Astrocyte (in vitro differentiated cells and primary cell): ENCODE results near the gene PIGW.

Source experiments
- EZH2 ChIP-seq: IDR thresholded peaks from 2 replicates; pipeline ENCODE4 v1.6.1; 2012; ENCODE audit warnings: mild to moderate bottlenecking, low read length, inconsistent platforms; ENCODE audit not compliant: insufficient read depth
- TF ChIP-seq, protein P1 (sequence below): IDR thresholded peaks from 2 replicates; pipeline ENCODE4 v1.5.1; 2011; ENCODE audit warnings: low read depth, mild to moderate bottlenecking, inconsistent platforms, low read length, moderate library complexity; ENCODE audit not compliant: insufficient read depth

DNA sequence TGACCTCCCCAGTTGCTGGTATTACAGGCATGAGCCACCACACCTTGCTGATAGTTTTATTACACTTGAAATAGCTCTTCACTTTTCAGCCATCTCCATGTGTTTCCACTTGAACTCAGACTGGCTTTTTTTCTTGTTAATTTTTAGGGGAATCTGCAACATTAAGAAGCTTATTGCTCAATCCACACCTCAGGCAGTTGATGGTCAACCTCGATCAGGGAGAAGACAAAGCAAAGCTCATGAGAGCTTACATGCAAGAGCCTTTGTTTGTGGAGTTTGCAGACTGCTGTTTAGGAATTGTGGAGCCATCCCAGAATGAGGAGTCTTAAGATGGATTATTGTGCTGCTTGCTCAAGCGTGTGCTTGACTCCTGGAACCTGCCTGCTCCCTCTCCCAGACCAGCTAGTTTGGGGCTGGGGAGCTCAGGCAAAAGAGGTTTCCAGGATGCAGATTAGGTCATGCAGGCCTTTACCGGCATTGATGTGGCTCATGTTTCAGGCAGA, 39.7 kb upstream of the PIGW start:
- TF ChIP-seq, protein P1, sequence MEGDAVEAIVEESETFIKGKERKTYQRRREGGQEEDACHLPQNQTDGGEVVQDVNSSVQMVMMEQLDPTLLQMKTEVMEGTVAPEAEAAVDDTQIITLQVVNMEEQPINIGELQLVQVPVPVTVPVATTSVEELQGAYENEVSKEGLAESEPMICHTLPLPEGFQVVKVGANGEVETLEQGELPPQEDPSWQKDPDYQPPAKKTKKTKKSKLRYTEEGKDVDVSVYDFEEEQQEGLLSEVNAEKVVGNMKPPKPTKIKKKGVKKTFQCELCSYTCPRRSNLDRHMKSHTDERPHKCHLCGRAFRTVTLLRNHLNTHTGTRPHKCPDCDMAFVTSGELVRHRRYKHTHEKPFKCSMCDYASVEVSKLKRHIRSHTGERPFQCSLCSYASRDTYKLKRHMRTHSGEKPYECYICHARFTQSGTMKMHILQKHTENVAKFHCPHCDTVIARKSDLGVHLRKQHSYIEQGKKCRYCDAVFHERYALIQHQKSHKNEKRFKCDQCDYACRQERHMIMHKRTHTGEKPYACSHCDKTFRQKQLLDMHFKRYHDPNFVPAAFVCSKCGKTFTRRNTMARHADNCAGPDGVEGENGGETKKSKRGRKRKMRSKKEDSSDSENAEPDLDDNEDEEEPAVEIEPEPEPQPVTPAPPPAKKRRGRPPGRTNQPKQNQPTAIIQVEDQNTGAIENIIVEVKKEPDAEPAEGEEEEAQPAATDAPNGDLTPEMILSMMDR, result no peak
- TF ChIP-seq EZH2, result no peak
